SU-DHL-6 (cell line): ENCODE data around the gene UBASH3A.

ENCODE experiments used
- EZH2phosphoT487 ChIP-seq: fragments of 200-600 bp; sonication (generic), shearing (Covaris generic); conservative IDR thresholded peaks from 2 replicates; pipeline ENCODE4 v1.6.1; 2018; ENCODE audit warnings: mild to moderate bottlenecking, antibody characterized with exemption, low read length, moderate library complexity, mixed read lengths
- TF ChIP-seq, protein P1 (sequence below): fragments of 200-600 bp; sonication (generic); IDR thresholded peaks from one replicate; pipeline ENCODE4 v1.5.1; 2017; ENCODE audit warnings: antibody characterized with exemption, mild to moderate bottlenecking, low read length, moderate library complexity; ENCODE audit not compliant: insufficient read depth, poor library complexity, severe bottlenecking

DNA sequence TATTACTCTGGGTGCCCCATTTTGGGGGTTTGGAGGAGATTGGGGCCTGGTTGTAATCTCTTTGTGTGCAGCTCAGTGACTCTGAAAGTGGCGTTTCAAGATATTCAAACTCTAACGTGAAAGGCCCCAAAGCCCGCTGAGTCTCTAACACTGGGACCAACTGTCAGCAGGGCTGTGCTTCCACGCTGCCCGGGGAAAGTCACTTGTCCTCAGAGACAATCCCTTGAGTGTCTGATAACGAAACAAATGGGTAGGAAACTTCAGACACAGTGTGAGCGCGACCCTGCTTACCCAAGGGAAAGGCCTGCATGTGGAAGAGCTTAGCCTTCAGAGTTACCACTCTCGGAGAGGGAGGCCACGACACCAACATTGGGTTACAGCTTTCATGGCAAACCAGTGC lies 837 bp downstream of the UBASH3A start:
- TF ChIP-seq, protein P1, sequence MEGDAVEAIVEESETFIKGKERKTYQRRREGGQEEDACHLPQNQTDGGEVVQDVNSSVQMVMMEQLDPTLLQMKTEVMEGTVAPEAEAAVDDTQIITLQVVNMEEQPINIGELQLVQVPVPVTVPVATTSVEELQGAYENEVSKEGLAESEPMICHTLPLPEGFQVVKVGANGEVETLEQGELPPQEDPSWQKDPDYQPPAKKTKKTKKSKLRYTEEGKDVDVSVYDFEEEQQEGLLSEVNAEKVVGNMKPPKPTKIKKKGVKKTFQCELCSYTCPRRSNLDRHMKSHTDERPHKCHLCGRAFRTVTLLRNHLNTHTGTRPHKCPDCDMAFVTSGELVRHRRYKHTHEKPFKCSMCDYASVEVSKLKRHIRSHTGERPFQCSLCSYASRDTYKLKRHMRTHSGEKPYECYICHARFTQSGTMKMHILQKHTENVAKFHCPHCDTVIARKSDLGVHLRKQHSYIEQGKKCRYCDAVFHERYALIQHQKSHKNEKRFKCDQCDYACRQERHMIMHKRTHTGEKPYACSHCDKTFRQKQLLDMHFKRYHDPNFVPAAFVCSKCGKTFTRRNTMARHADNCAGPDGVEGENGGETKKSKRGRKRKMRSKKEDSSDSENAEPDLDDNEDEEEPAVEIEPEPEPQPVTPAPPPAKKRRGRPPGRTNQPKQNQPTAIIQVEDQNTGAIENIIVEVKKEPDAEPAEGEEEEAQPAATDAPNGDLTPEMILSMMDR, result no peak
- no peak for TF ChIP-seq EZH2phosphoT487
